Upper lobe of left lung (tissue), 6 donors: Measurements from ENCODE around the gene PRDM16. TPM values are rescaled to one million over a fixed set of nuclear protein-coding genes. Genes with fewer than 3 reads are reported as not detected.
A peak's percentile ranks its signal among the peaks of the same experiment; 100 is the strongest.

ENCODE experiments used
- ATAC-seq, 2 donors: fragments of 200-7000 bp; cut with Tn5 transposase; one replicate each; pipeline ENCODE4 v1.9.1; 2022; ENCODE audit warnings: mild to moderate bottlenecking in 2 of 2, moderate library complexity in 2 of 2; ENCODE audit not compliant: low FRiP score in 2 of 2
- DNase-seq, 2 donors: peaks; one replicate each; pipeline ENCODE4 v3.0.0-alpha.2; 2019 to 2020
- H3K27ac ChIP-seq, 4 donors: fragments of 200-600 bp; sonication (generic); one replicate each; pipeline ENCODE4 v1.5.1; 2016 to 2019
- H3K27me3 ChIP-seq, 4 donors: fragments of 200-600 bp; sonication (generic); one replicate each; pipeline ENCODE4 v1.5.1; 2017 to 2019
- H3K36me3 ChIP-seq, 4 donors: fragments of 200-600 bp; sonication (generic); one replicate each; pipeline ENCODE4 v1.5.1; 2016 to 2019
- H3K4me1 ChIP-seq, 4 donors: fragments of 200-600 bp; sonication (generic); one replicate each; pipeline ENCODE4 v1.5.1; 2018 to 2019
- H3K4me3 ChIP-seq, 4 donors: fragments of 200-600 bp; sonication (generic); one replicate each; pipeline ENCODE4 v1.5.1; 2017 to 2019; ENCODE audit warnings: mild to moderate bottlenecking in 2 of 4, moderate library complexity in 1 of 4
- H3K9me3 ChIP-seq, 4 donors: fragments of 200-600 bp; sonication (generic); one replicate each; pipeline ENCODE4 v1.5.1; 2018 to 2019
- EP300 ChIP-seq, 4 donors: sonication (generic); formaldehyde crosslinking; IDR thresholded peaks; one replicate each; pipeline ENCODE4 v1.5.1; 2017; ENCODE audit warnings: antibody characterized with exemption in 4 of 4, control low read depth in 2 of 4
- POLR2A ChIP-seq, 4 donors: fragments of 450-650 bp; IDR thresholded peaks; one replicate each; pipeline ENCODE4 v1.5.1; 2016 to 2017; ENCODE audit warnings: antibody characterized with exemption in 4 of 4, mild to moderate bottlenecking in 2 of 4
- POLR2AphosphoS5 ChIP-seq, 2 donors: sonication (generic); formaldehyde crosslinking; IDR thresholded peaks; one replicate each; pipeline ENCODE4 v1.5.1; 2017; ENCODE audit warnings: antibody characterized with exemption in 2 of 2
- WGBS, 2 donors: methylation state at CpG; one replicate each; pipeline ENCODE4 v1.1.5; 2017 to 2018; 5-methylcytosine and 5-hydroxymethylcytosine counted together
- total RNA-seq, 6 donors: library from RNA; depleted of rRNA in 4 of 6; stranded (reverse); fragments of >200 nt in 4 of 6; gene quantifications; one replicate each; pipeline versions ENCODE4 v1.1.0 to v1.2.1, GENCODE V29; 2016 to 2021
- TF ChIP-seq, protein P1 (sequence below), 6 experiments: fragments of 450-650 bp in 4 of 6; fragments of 200-600 bp in 2 of 6; sonication (generic) in 2 of 6; IDR thresholded peaks; one replicate each; pipeline ENCODE4 v1.5.1; 2016 to 2019; ENCODE audit warnings: antibody characterized with exemption in 6 of 6
- donor health status: DM: no; HTN: no; CAD: no; lungs with moderate emphysema.
- donor health status: DM: no; HTN: yes; CAD: no; lungs with severe emphysema.

PRDM16 gene
- total RNA-seq, 6 donors from 2014 or later: 12.3 to 54.5 (median 21.2) TPM

DNA sequence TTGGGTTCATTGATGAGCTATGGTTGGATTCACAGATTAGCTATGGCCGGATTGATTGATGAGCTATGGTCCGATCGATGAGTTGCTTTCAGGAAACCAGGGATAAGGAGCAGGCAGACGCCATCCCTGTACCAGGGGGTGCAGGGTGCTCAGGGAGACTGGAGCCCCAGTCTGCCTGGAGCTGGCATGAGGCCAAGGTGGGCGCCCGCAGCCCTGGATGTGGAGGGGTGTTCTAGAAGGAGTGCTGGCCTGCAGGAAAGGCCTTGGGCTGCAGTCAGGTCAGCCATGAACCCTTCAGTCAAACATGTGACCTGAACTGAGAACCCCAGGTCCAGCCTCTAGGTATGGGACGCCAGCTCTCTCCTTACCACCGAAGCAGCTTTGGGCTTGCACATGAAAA lies 212.7 kb downstream of the PRDM16 start:
- no peak for ATAC-seq
- H3K4me3 ChIP-seq: no peak overlapping the region
- no peak for TF ChIP-seq POLR2AphosphoS5 (IDR thresholded peaks at IDR 0.05)
- no peak for TF ChIP-seq EP300 (IDR thresholded peaks at IDR 0.05)
- H3K27me3 ChIP-seq: no peaks in the 10 kb centered on the region
- no peaks in the 10 kb centered on the region for H3K36me3 ChIP-seq
- H3K9me3 ChIP-seq: no peaks in the 10 kb centered on the region
- DNase-seq: peak in 1 of 2 donors; percentile 49
- WGBS, 2 donors: 81 to 94% methylated on average over 4 to 8 of the region's 8 CpGs
- H3K27ac ChIP-seq: no peak overlapping the region
- peaks cover 0 to 6% (median 1%) of the 10 kb centered on the region in 4 donors for H3K4me1 ChIP-seq

DNA sequence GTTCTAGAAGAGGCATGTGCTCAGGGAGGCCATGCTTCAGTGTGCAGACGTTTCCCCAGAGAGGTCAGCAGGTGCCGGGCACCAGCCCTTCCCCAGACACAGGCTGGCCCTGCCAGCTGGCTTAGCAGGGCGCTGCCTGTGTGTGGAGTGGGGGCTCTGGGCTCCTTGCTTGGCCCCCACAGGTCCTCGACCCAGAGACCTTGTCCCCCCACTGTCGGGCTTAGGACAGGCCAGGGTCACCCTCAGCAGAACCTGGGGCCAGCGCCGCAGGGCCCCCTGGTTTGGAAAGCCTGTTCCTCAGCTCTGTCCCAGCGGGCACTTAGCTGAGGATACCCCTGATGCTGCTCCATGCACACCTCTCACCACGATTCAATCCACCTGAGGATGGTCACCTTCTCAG lies 213.2 kb downstream of the PRDM16 start:
- H3K36me3 ChIP-seq: no peaks in the 10 kb centered on the region
- peaks cover 0 to 6% (median 1%) of the 10 kb centered on the region in 4 donors for H3K4me1 ChIP-seq
- no peak for ATAC-seq
- TF ChIP-seq EP300 (IDR thresholded peaks at IDR 0.05): no peak
- H3K27me3 ChIP-seq: no peaks in the 10 kb centered on the region
- peak in 1 of 2 donors; percentile 63 for DNase-seq
- 80% methylated on average over 7 of the region's 9 CpGs; no CpG with 5 or more reads in 1 of the 2 donors for WGBS, 2 donors
- no peak overlapping the region for H3K4me3 ChIP-seq
- H3K27ac ChIP-seq: no peak overlapping the region
- H3K9me3 ChIP-seq: no peaks in the 10 kb centered on the region

DNA sequence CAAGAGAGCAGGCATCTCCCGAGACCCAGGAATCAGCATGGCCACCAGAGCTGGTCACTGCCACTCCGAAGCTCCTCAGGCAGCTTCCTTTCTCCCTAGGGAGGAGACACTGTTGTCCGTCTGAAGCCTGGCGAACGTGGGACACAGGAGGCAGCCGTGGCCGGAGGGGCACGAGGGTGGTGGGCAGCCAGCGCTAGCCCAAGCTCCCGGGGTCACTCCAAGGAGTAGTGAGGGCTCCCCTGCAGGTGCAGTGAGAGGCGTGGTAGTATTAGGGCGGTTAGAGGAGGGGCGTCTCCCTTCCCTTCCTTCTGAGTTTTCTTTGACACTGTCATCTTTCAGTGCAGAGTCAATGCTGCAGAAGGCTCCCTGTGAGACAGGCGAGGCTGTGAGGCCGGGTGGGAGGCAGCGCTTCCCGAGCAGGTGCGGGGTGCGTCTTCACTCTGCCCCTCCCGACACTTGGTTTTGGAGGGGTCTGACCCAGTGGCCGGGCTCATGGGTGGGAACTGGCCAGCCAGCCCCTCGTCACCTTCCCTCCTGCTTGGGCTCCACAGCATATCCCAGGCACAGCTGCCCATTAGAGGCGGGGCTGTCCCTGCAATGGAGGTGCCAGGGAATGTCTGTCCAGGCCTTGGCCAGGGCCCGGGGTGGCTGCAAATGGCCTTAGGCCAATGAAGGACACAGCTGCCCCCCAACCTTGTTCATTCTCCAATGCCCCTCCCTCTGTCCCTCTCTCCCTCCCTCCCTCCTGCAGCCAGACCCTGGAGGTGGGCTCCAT lies 213.8 kb downstream of the PRDM16 start:
- Histone ChIP-seq H3K27ac (no peak overlapping the region), H3K4me3 (no peak overlapping the region), H3K27me3 (no peaks in the 10 kb centered on the region), H3K9me3 (no peaks in the 10 kb centered on the region), H3K36me3 (no peaks in the 10 kb centered on the region), H3K4me1 (peaks cover 0 to 6% (median 1%) of the 10 kb centered on the region in 4 donors)
- TF ChIP-seq EP300 (IDR thresholded peaks at IDR 0.05) (no peak), POLR2AphosphoS5 (IDR thresholded peaks at IDR 0.05) (no peak), POLR2A (IDR thresholded peaks at IDR 0.05) (no peak)
- TF ChIP-seq, protein P1, sequence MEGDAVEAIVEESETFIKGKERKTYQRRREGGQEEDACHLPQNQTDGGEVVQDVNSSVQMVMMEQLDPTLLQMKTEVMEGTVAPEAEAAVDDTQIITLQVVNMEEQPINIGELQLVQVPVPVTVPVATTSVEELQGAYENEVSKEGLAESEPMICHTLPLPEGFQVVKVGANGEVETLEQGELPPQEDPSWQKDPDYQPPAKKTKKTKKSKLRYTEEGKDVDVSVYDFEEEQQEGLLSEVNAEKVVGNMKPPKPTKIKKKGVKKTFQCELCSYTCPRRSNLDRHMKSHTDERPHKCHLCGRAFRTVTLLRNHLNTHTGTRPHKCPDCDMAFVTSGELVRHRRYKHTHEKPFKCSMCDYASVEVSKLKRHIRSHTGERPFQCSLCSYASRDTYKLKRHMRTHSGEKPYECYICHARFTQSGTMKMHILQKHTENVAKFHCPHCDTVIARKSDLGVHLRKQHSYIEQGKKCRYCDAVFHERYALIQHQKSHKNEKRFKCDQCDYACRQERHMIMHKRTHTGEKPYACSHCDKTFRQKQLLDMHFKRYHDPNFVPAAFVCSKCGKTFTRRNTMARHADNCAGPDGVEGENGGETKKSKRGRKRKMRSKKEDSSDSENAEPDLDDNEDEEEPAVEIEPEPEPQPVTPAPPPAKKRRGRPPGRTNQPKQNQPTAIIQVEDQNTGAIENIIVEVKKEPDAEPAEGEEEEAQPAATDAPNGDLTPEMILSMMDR (IDR thresholded peaks at IDR 0.05): no peak
- DNase-seq (peak in 1 of 2 donors; percentile 64), ATAC-seq (no peak)
- WGBS, 2 donors: 77 to 90% methylated on average over 18 to 19 of the region's 24 CpGs

DNA sequence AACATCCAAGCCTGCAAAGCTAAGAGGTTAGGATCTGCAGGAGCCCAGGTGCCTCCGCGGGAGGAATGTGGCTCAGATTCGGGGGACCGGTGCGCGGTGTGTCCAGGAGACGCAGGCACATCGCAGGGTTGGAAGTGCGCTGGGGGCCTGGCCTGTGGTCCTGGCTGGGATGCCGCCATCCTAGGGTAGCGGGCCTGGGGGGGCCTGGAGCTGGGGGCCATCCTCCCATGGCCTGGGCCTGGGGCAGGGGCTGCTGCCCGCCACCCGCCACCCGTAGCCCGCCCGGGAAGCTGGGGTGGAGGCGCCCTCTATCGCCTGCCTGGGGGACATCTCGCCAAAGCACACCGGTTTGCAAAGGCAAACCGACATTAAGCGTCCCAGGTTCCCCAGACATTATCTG lies 214.8 kb downstream of the PRDM16 start:
- peak; percentile 33 to 87 for DNase-seq
- Histone ChIP-seq H3K9me3 (no peaks in the 10 kb centered on the region), H3K27ac (no peak overlapping the region), H3K4me1 (peaks cover 0 to 6% (median 1%) of the 10 kb centered on the region in 4 donors), H3K4me3 (no peak overlapping the region), H3K36me3 (no peaks in the 10 kb centered on the region), H3K27me3 (no peaks in the 10 kb centered on the region)
- peak in 1 of 2 donors; percentile 28 for ATAC-seq
- TF ChIP-seq, protein P1 (IDR thresholded peaks at IDR 0.05): peak; percentile 32 to 81 (median 64)
- no peak for TF ChIP-seq POLR2A (IDR thresholded peaks at IDR 0.05)
- 30 to 52% methylated on average over 17 to 22 of the region's 22 CpGs for WGBS, 2 donors

DNA sequence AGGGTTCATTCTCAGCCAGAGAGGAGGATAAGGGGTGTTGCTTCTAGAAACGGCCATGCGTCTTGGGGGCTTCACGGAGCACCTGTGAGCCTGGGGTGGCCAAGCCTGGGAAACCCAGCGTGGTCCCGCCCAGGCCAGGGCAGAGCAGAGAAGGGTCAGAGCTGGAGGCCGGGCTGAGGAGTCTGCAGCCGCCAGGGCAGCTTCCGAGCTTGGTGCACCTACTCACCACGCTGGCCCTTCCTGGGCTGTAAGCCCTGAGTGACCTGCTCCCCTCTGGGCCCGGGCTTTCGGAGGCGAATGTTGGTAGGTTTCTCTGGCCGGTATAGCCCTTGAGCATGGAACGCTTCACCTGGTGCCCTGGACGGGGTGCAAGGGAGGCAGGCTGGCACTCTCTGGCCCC lies 215.7 kb downstream of the PRDM16 start:
- 88 to 91% methylated on average over 9 to 12 of the region's 15 CpGs for WGBS, 2 donors
- Histone ChIP-seq H3K9me3 (no peaks in the 10 kb centered on the region), H3K4me3 (no peak overlapping the region), H3K36me3 (no peaks in the 10 kb centered on the region), H3K27ac (no peak overlapping the region), H3K27me3 (no peaks in the 10 kb centered on the region), H3K4me1 (peaks cover 0 to 6% (median 1%) of the 10 kb centered on the region in 4 donors)
- TF ChIP-seq, protein P1 (IDR thresholded peaks at IDR 0.05): no peak
- TF ChIP-seq POLR2A (IDR thresholded peaks at IDR 0.05) (no peak), EP300 (IDR thresholded peaks at IDR 0.05) (no peak)
- DNase-seq (peak in 1 of 2 donors; percentile 70), ATAC-seq (no peak)
